ENCODE measurements around the gene RBMS3. TPM values are rescaled to one million over a fixed set of nuclear protein-coding genes. Genes with fewer than 3 reads are reported as not detected.

Gene RBMS3
- total RNA-seq, 2 experiments from 2014 or later: 1.0 TPM; not detected in 1

- Histone ChIP-seq H3K79me2 (ENCODE audit: insufficient read depth, low read depth, low read length) (no peaks in the 10 kb centered on the region), H3K9me3 (ENCODE audit: low read length) (no peaks in the 10 kb centered on the region), H3K4me3 (ENCODE audit: low read depth, low read length, poor library complexity, severe bottlenecking) (no peak overlapping the region), H3K36me3 (ENCODE audit: insufficient read depth, low read length) (no peaks in the 10 kb centered on the region), H3K4me1 (ENCODE audit: insufficient read depth, low read length, poor library complexity, severe bottlenecking) (no peaks in the 10 kb centered on the region), H3K9me2 (ENCODE audit: insufficient read depth, low read length) (no peaks in the 10 kb centered on the region), H3K27ac (ENCODE audit: low read depth, low read length, poor library complexity, severe bottlenecking) (no peak overlapping the region), H4K20me1 (ENCODE audit: insufficient read depth, low read length) (no peaks in the 10 kb centered on the region; the same call in 1 of the 2 replicates), H2AFZ (ENCODE audit: low read length) (no peak overlapping the region), H3K4me2 (ENCODE audit: low read length) (no peak overlapping the region)
- DNase-seq (ENCODE audit: low spot score): no peak
- CTCF ChIA-PET (ENCODE audit: unreplicated experiment): no interaction called here
- TF ChIP-seq EZH2phosphoT487 (IDR thresholded peaks at IDR 0.05; ENCODE audit: borderline replicate concordance, low read depth, low read length) (no peak), CTCF (conservative IDR thresholded peaks at IDR 0.05; ENCODE audit: low read length) (no peak)
- POLR2A ChIA-PET: interaction anchor here (0.7 kb wide), 1 partner anchor 15 kb away, joined by 3 read pairs; no protein-coding TSS in a partner anchor
- intact Hi-C loops (cut with micrococcal nuclease; ENCODE audit: unreplicated experiment): no loop called here
- BruUV-seq (replicated peaks): no TSS peak
Observed at GRCh38 chr3:29906906-29907305, 626.0 kb downstream of the RBMS3 start.

- POLR2A ChIA-PET: interaction anchor here (0.8 kb wide), 1 partner anchor 13 kb away, joined by 3 read pairs; no protein-coding TSS in a partner anchor
- CTCF ChIA-PET (ENCODE audit: unreplicated experiment): no interaction called here
- no peaks in the 10 kb centered on the region; the same call in 1 of the 2 replicates for H4K20me1 ChIP-seq (ENCODE audit: insufficient read depth, low read length)
- H3K9me2 ChIP-seq (ENCODE audit: insufficient read depth, low read length): no peaks in the 10 kb centered on the region
- intact Hi-C loops (cut with micrococcal nuclease; ENCODE audit: unreplicated experiment): no loop called here
- no peaks in the 10 kb centered on the region for H3K9me3 ChIP-seq (ENCODE audit: low read length)
- no peak for DNase-seq (ENCODE audit: low spot score)
- H3K27ac ChIP-seq (ENCODE audit: low read depth, low read length, poor library complexity, severe bottlenecking): no peak overlapping the region
- no peaks in the 10 kb centered on the region for H3K4me1 ChIP-seq (ENCODE audit: insufficient read depth, low read length, poor library complexity, severe bottlenecking)
- BruUV-seq (replicated peaks): no TSS peak
- no peaks in the 10 kb centered on the region for H3K79me2 ChIP-seq (ENCODE audit: insufficient read depth, low read depth, low read length)
- no peak overlapping the region for H2AFZ ChIP-seq (ENCODE audit: low read length)
- no peak overlapping the region for H3K4me2 ChIP-seq (ENCODE audit: low read length)
- no peaks in the 10 kb centered on the region for H3K36me3 ChIP-seq (ENCODE audit: insufficient read depth, low read length)
- H3K4me3 ChIP-seq (ENCODE audit: low read depth, low read length, poor library complexity, severe bottlenecking): no peak overlapping the region
- TF ChIP-seq CTCF (conservative IDR thresholded peaks at IDR 0.05; ENCODE audit: low read length) (no peak), EZH2phosphoT487 (IDR thresholded peaks at IDR 0.05; ENCODE audit: borderline replicate concordance, low read depth, low read length) (no peak)
Observed at GRCh38 chr3:29912600-29913288, 631.9 kb downstream of the RBMS3 start.

GRCh38 chr3:29914861-29915524 lies 634.1 kb downstream of the RBMS3 start:
- CTCF ChIA-PET (ENCODE audit: unreplicated experiment): no interaction called here
- POLR2A ChIA-PET: interaction anchor here (1.5 kb wide), 1 partner anchor 14 kb away, joined by 4 read pairs; no protein-coding TSS in a partner anchor

More at GRCh38 chr3:29914861-29915524, 634.1 kb downstream of the RBMS3 start:
- H3K79me2 ChIP-seq (ENCODE audit: insufficient read depth, low read depth, low read length): no peaks in the 10 kb centered on the region
- no TSS peak for BruUV-seq (replicated peaks)
- H3K9me2 ChIP-seq (ENCODE audit: insufficient read depth, low read length): no peaks in the 10 kb centered on the region
- no peaks in the 10 kb centered on the region for H3K36me3 ChIP-seq (ENCODE audit: insufficient read depth, low read length)
- H4K20me1 ChIP-seq (ENCODE audit: insufficient read depth, low read length): no peaks in the 10 kb centered on the region
- intact Hi-C loops (cut with micrococcal nuclease; ENCODE audit: unreplicated experiment): no loop called here
- H3K4me3 ChIP-seq (ENCODE audit: low read depth, low read length, poor library complexity, severe bottlenecking): no peak overlapping the region
- H3K9me3 ChIP-seq (ENCODE audit: low read length): no peaks in the 10 kb centered on the region
- TF ChIP-seq CTCF (conservative IDR thresholded peaks at IDR 0.05; ENCODE audit: low read length): no peak
- no peak for TF ChIP-seq EZH2phosphoT487 (IDR thresholded peaks at IDR 0.05; ENCODE audit: borderline replicate concordance, low read depth, low read length)
- H2AFZ ChIP-seq (ENCODE audit: low read length): no peak overlapping the region
- no peak overlapping the region for H3K27ac ChIP-seq (ENCODE audit: low read depth, low read length, poor library complexity, severe bottlenecking)
- DNase-seq (ENCODE audit: low spot score): no peak
- no peaks in the 10 kb centered on the region for H3K4me1 ChIP-seq (ENCODE audit: insufficient read depth, low read length, poor library complexity, severe bottlenecking)
- H3K4me2 ChIP-seq (ENCODE audit: low read length): no peak overlapping the region

All from OCI-LY7 (cell line).